Prostate gland (tissue), 2 donors: ENCODE data around the gene AGO4. TPM values are rescaled to one million over a fixed set of nuclear protein-coding genes. Genes with fewer than 3 reads are reported as not detected.

ENCODE experiments used
- DNase-seq: peaks from one replicate; pipeline ENCODE4 v3.0.0-alpha.2; 2019; ENCODE audit warnings: low spot score
- H3K27ac ChIP-seq, 2 donors: fragments of 200-600 bp; sonication (generic); 2 replicates each; pipeline ENCODE4 v1.5.1; 2017 to 2019
- H3K27me3 ChIP-seq: fragments of 200-600 bp; sonication (generic); replicated peaks from 2 replicates; pipeline ENCODE4 v1.5.1; 2019; ENCODE audit not compliant: insufficient read depth
- H3K36me3 ChIP-seq, 2 donors: fragments of 200-600 bp; sonication (generic); 1 replicate in 1 of 2; 2 replicates in 1 of 2; pipeline versions ENCODE4 v1.5.1 to v1.8.1; 2017 to 2019
- H3K4me1 ChIP-seq: fragments of 200-600 bp; sonication (generic); replicated peaks from 2 replicates; pipeline ENCODE4 v1.5.1; 2019
- H3K4me3 ChIP-seq, 2 donors: fragments of 200-600 bp; sonication (generic); 2 replicates each; pipeline ENCODE4 v1.5.1; 2017 to 2019
- H3K9me3 ChIP-seq: fragments of 200-600 bp; sonication (generic); 2 replicates; pipeline ENCODE4 v1.5.1; 2017
- CTCF ChIP-seq, 4 experiments: fragments of 200-600 bp in 2 of 4; fragments of 450-650 bp in 2 of 4; sonication (generic) in 2 of 4; IDR thresholded peaks; 1 replicate in 3 of 4; 2 replicates in 1 of 4; pipeline ENCODE4 v1.5.1; 2016 to 2019; ENCODE audit warnings: antibody characterized with exemption in 4 of 4, mild to moderate bottlenecking in 2 of 4, moderate library complexity in 2 of 4
- POLR2A ChIP-seq: fragments of 450-650 bp; IDR thresholded peaks from one replicate; pipeline ENCODE4 v1.6.1; 2016; ENCODE audit warnings: antibody characterized with exemption, mild to moderate bottlenecking
- POLR2AphosphoS5 ChIP-seq: sonication (generic); formaldehyde crosslinking; IDR thresholded peaks from one replicate; pipeline ENCODE4 v1.6.1; 2017; ENCODE audit warnings: antibody characterized with exemption
- WGBS: methylation state at CpG from one replicate; pipeline ENCODE4 v1.1.5; 2018; 5-methylcytosine and 5-hydroxymethylcytosine counted together
- intact Hi-C: fragments of 100-400 bp; cut with DNase I; formaldehyde crosslinking; loops from one replicate; pipeline ENCODE4 v1.14.2; 2022
- total RNA-seq, 2 donors: library from RNA; depleted of rRNA; stranded (reverse); fragments of >200 nt; gene quantifications; one replicate each; pipeline ENCODE4 v1.1.0, GENCODE V29; 2016

The AGO4 gene
- total RNA-seq, 2 donors from 2014 or later = 11.7 to 15.2 TPM

- Histone ChIP-seq H3K9me3 (no peaks in the 10 kb centered on the region), H3K27me3 (no peaks in the 10 kb centered on the region), H3K4me3 (no peak overlapping the region), H3K36me3 (peaks cover 0 to 4% of the 10 kb centered on the region in 2 donors), H3K27ac (no peak overlapping the region), H3K4me1 (no peaks in the 10 kb centered on the region)
- 25% methylated on average over 1 of the region's 1 CpG for WGBS
- TF ChIP-seq CTCF (IDR thresholded peaks at IDR 0.05) (no peak), POLR2AphosphoS5 (no peak), POLR2A (no peak)
- DNase-seq = no peak
- intact Hi-C loops = no loop called here
These were observed 38.0 kb downstream of the AGO4 start for GRCh38 chr1:35845766-35846165.

DNA sequence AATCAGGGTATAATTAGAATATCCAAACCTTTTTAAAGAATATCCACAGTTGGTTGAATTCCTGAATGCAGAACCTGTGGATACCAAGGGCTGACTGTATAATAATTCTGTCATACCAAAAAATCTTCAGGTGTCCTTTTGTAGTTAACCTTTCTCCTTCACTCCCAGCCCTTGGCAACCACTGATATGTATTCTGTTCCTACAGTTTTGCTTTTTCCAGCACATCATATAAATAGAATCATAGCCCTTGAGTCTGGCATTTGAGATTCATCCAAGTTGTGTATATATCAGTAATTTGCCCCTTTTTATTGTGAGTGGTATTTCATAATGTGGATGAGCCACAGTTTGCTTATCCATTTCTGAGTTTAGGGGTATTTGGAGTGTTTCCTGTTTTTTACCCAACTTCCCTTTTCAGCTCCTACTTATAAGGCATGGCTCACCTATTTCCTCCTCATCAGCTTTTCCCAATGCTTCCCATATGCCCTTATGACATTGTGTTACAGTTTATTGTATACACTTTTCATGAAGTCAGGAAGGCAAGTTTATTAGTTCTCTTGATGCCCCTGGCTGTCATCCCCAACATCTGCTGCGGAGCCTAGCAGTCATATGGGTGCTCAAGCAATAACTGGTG lies 40.2 kb downstream of the AGO4 start:
- Histone ChIP-seq H3K27me3 (no peaks in the 10 kb centered on the region), H3K27ac (no peak overlapping the region), H3K36me3 (no peaks in the 10 kb centered on the region), H3K4me3 (no peak overlapping the region), H3K9me3 (no peaks in the 10 kb centered on the region), H3K4me1 (no peaks in the 10 kb centered on the region)
- no peak for TF ChIP-seq POLR2AphosphoS5
- intact Hi-C loops = no loop called here
- DNase-seq = no peak
- WGBS = 79% methylated on average over 1 of the region's 1 CpG

- intact Hi-C loops = no loop called here
- peaks cover 5% of the 10 kb centered on the region for H3K4me1 ChIP-seq
- no peaks in the 10 kb centered on the region for H3K9me3 ChIP-seq
- H3K27me3 ChIP-seq = no peaks in the 10 kb centered on the region
- WGBS = 27% methylated on average over 2 of the region's 2 CpGs
- peak overlapping the region; percentile 57 to 64 for H3K27ac ChIP-seq
- DNase-seq = no peak
- no peak overlapping the region for H3K4me3 ChIP-seq
- H3K36me3 ChIP-seq = no peaks in the 10 kb centered on the region
- TF ChIP-seq POLR2A (no peak), CTCF (IDR thresholded peaks at IDR 0.05) (no peak), POLR2AphosphoS5 (no peak)
These were observed 42.2 kb downstream of the AGO4 start for GRCh38 chr1:35850051-35850450.

GRCh38 chr1:35850716-35851115 lies 42.9 kb downstream of the AGO4 start:
- no peaks in the 10 kb centered on the region for H3K36me3 ChIP-seq
- DNase-seq = no peak
- no peaks in the 10 kb centered on the region for H3K27me3 ChIP-seq
- TF ChIP-seq POLR2A = no peak
- no peak for TF ChIP-seq POLR2AphosphoS5
- TF ChIP-seq CTCF (IDR thresholded peaks at IDR 0.05) = no peak
- 27% methylated on average over 5 of the region's 5 CpGs for WGBS
- H3K4me3 ChIP-seq = no peak overlapping the region
- H3K4me1 ChIP-seq = peaks cover 5% of the 10 kb centered on the region
- H3K27ac ChIP-seq = peak overlapping the region; percentile 57 to 64
- no peaks in the 10 kb centered on the region for H3K9me3 ChIP-seq
- intact Hi-C loops = no loop called here

DNA sequence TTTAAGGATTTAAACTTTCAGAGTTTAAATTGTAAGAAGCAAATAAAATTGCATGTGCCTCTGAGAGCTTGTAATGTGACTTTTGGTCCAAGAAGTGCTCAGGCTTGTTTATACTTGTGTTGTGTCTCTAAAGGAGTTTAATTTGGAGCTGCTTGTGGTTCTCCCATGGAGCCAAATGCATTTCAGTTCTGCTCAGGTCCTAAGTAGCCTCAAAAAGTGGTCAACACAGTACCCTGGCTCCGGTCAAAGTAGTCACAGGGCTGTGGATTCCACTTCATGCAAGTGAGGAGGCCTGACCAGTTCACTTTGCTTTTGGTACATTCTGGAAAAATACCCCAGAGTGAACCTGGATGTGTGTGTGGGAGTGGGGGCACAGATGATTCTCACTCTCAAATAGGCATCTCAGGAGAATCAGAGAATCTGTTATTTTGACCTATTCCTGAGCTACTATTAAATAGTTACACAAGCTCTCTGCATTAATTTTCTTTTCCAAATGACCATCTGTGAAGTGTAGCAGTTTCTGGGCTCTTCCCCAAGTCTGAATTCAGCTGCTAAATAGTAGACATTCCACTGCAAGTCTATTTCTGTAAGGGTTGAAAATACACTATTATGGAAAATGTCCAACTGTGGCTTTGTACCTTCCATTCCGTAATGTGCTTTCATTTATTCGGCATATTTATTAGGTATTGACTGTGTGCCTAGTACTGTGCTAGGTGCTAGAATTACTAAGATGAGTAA lies 43.5 kb downstream of the AGO4 start:
- no peaks in the 10 kb centered on the region for H3K36me3 ChIP-seq
- H3K4me1 ChIP-seq = peaks cover 5% of the 10 kb centered on the region
- no peak overlapping the region for H3K4me3 ChIP-seq
- 16% methylated on average over 3 of the region's 3 CpGs for WGBS
- H3K9me3 ChIP-seq = no peaks in the 10 kb centered on the region
- TF ChIP-seq POLR2A (no peak), POLR2AphosphoS5 (peak; percentile 38)
- no peak for DNase-seq
- intact Hi-C loops = no loop called here
- peak overlapping the region; percentile 57 to 64 for H3K27ac ChIP-seq
- no peaks in the 10 kb centered on the region for H3K27me3 ChIP-seq
